CD14-positive monocyte (primary cell): ENCODE measurements around the gene NKPD1. TPM values are rescaled to one million over a fixed set of nuclear protein-coding genes. Genes with fewer than 3 reads are reported as not detected.

Source experiments
- DNase-seq, 3 donors: peaks; one replicate each; pipeline ENCODE4 v3.0.0-alpha.2; 2011 to 2022
- H2AFZ ChIP-seq: 2 replicates; pipeline ENCODE4 v1.6.0; 2012; ENCODE audit warnings: mild to moderate bottlenecking, low read depth, low read length, inconsistent platforms; ENCODE audit not compliant: insufficient read depth, poor library complexity, severe bottlenecking
- H3K27ac ChIP-seq, 2 donors: 1 replicate in 1 of 2; 2 replicates in 1 of 2; pipeline ENCODE4 v1.5.1; 2012 to 2013; ENCODE audit warnings: low read length in 2 of 2, control low read depth in 1 of 2, inconsistent platforms in 1 of 2, low read depth in 1 of 2, mild to moderate bottlenecking in 1 of 2
- H3K27me3 ChIP-seq, 2 donors: one replicate each; pipeline versions ENCODE4 v1.6.0 to v1.6.1; 2011 to 2013; ENCODE audit warnings: low read length in 2 of 2; ENCODE audit not compliant: control insufficient read depth in 2 of 2, insufficient read depth in 2 of 2
- H3K36me3 ChIP-seq, 2 donors: replicated peaks in 1 of 2; 1 replicate in 1 of 2; 2 replicates in 1 of 2; pipeline versions ENCODE4 v1.5.1 to v1.6.1; 2012 to 2013; ENCODE audit warnings: low read length in 2 of 2, control low read depth in 1 of 2, inconsistent platforms in 1 of 2, mild to moderate bottlenecking in 1 of 2; ENCODE audit not compliant: insufficient read depth in 2 of 2, control insufficient read depth in 1 of 2
- H3K4me1 ChIP-seq, 2 donors: 1 replicate in 1 of 2; 2 replicates in 1 of 2; pipeline versions ENCODE4 v1.5.1 to v1.6.1; 2012 to 2013; ENCODE audit warnings: low read length in 2 of 2, control low read depth in 1 of 2, inconsistent platforms in 1 of 2, mild to moderate bottlenecking in 1 of 2, moderate library complexity in 1 of 2; ENCODE audit not compliant: insufficient read depth in 2 of 2, control insufficient read depth in 1 of 2
- H3K4me2 ChIP-seq: replicated peaks from 2 replicates; pipeline ENCODE3; 2012; ENCODE audit warnings: low read length, moderate library complexity, mild to moderate bottlenecking; ENCODE audit not compliant: poor library complexity, severe bottlenecking; ENCODE audit errors: extremely low read depth
- H3K4me3 ChIP-seq, 3 experiments: fragments of 200-600 bp in 1 of 3; sonication (generic) in 1 of 3; replicated peaks in 1 of 3; 1 replicate in 2 of 3; 2 replicates in 1 of 3; pipeline ENCODE4 v1.5.1; 2011 to 2013; ENCODE audit warnings: low read length in 3 of 3, mild to moderate bottlenecking in 3 of 3, control low read depth in 2 of 3, low read depth in 2 of 3, inconsistent platforms in 1 of 3, moderate library complexity in 1 of 3
- H3K79me2 ChIP-seq: 2 replicates; pipeline ENCODE4 v1.6.0; 2012; ENCODE audit warnings: mild to moderate bottlenecking, control low read depth, inconsistent platforms, low read length, moderate library complexity; ENCODE audit not compliant: insufficient read depth
- H3K9ac ChIP-seq: 2 replicates; pipeline ENCODE4 v1.6.0; 2017; ENCODE audit warnings: low read length, mild to moderate bottlenecking; ENCODE audit not compliant: insufficient read depth, poor library complexity, severe bottlenecking
- H3K9me3 ChIP-seq, 2 donors: replicated peaks in 1 of 2; 1 replicate in 1 of 2; 2 replicates in 1 of 2; pipeline versions ENCODE4 v1.5.1 to v1.6.1; 2012 to 2013; ENCODE audit warnings: low read length in 2 of 2, control low read depth in 1 of 2; ENCODE audit not compliant: control insufficient read depth in 1 of 2, insufficient read depth in 1 of 2
- H4K20me1 ChIP-seq: 2 replicates; pipeline ENCODE4 v1.6.0; 2012; ENCODE audit warnings: mild to moderate bottlenecking, low read length, control low read depth, moderate library complexity; ENCODE audit not compliant: insufficient read depth
- H3K27ac Mint-ChIP-seq, 7 donors: one replicate each; pipeline ENCODE4 v1.8.0; 2020; ENCODE audit warnings: mild to moderate bottlenecking in 7 of 7, mixed read lengths in 7 of 7, moderate library complexity in 6 of 7, inconsistent platforms in 2 of 7
- H3K27me3 Mint-ChIP-seq, 3 donors: one replicate each; pipeline ENCODE4 v1.8.0; 2021 to 2022; ENCODE audit warnings: low read depth in 3 of 3, mild to moderate bottlenecking in 3 of 3, mixed read lengths in 3 of 3, moderate library complexity in 3 of 3, inconsistent platforms in 1 of 3
- H3K36me3 Mint-ChIP-seq, 2 donors: one replicate each; pipeline ENCODE4 v1.8.0; 2020; ENCODE audit warnings: mixed read lengths in 2 of 2, inconsistent platforms in 1 of 2, mild to moderate bottlenecking in 1 of 2
- H3K4me1 Mint-ChIP-seq: one replicate; pipeline ENCODE4 v1.8.0; 2020; ENCODE audit warnings: mild to moderate bottlenecking, mixed read lengths
- H3K4me3 Mint-ChIP-seq, 2 donors: one replicate each; pipeline ENCODE4 v1.8.0; 2020; ENCODE audit warnings: mild to moderate bottlenecking in 2 of 2, mixed read lengths in 2 of 2, moderate library complexity in 1 of 2
- H3K9me3 Mint-ChIP-seq, 7 donors: one replicate each; pipeline ENCODE4 v1.8.0; 2020 to 2022; ENCODE audit warnings: mixed read lengths in 7 of 7, mild to moderate bottlenecking in 6 of 7, moderate library complexity in 6 of 7, inconsistent platforms in 2 of 7
- CTCF ChIP-seq: fragments of 200-600 bp; IDR thresholded peaks from one replicate; pipeline ENCODE4 v1.8.0; 2022; ENCODE audit warnings: antibody characterized with exemption, mild to moderate bottlenecking
- WGBS: methylation state at CpG from one replicate; pipeline ENCODE4 v1.1.5; 2013; ENCODE audit warnings: missing lambda C conversion rate; ENCODE audit not compliant: insufficient coverage; 5-methylcytosine and 5-hydroxymethylcytosine counted together
- intact Hi-C, 2 donors: fragments of 100-400 bp; cut with micrococcal nuclease; formaldehyde crosslinking; loops; one replicate each; pipeline versions ENCODE4 v1.15.0 to v1.15.1; 2023
- polyA plus RNA-seq, 3 donors: library from polyadenylated mRNA; depleted of rRNA in 1 of 3; unstranded in 2 of 3; stranded (reverse) in 1 of 3; fragments of 300-500 nt in 2 of 3; fragments of >200 nt in 1 of 3; fragmentation: Illumina TruSeq in 2 of 3; gene quantifications; 1 replicate in 2 of 3; 2 replicates in 1 of 3; pipeline ENCODE4 v1.2.3, GENCODE V29; 2012 to 2021

NKPD1 gene
- polyA plus RNA-seq, 3 donors = 0.11 TPM; not detected in 2

DNA sequence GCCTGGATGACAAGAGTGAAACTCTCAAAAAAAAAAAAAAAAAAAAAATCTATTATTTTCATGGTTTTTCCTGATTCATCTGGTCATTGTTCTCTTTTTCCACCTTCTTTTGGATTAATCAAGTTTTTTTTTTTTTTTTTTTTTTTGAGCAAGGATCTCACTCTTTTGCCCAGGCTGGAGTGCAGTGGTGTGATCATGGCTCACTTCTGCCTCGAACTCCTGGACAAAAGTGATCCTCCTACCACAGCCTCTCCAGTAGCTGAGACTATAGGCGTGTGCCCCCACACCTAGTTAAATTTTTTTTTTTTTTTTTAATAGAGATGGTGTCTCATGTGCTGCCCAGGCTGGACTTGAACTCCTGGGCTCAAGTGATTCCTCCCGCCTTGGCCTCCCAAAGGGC, 45.5 kb upstream of the NKPD1 start:
- peaks cover 0 to 2% of the 10 kb centered on the region in 2 donors for H3K4me1 ChIP-seq
- peaks cover 0 to 9% of the 10 kb centered on the region in 2 donors for H3K27me3 ChIP-seq
- H3K4me1 Mint-ChIP-seq = peaks cover 11% of the 10 kb centered on the region
- no peak overlapping the region for H2AFZ ChIP-seq
- H4K20me1 ChIP-seq = no peaks in the 10 kb centered on the region
- H3K9me3 ChIP-seq = no peaks in the 10 kb centered on the region
- no peaks in the 10 kb centered on the region for H3K79me2 ChIP-seq
- peaks cover 5 to 18% (median 14%) of the 10 kb centered on the region in 3 donors for H3K27me3 Mint-ChIP-seq
- no peak overlapping the region for H3K27ac ChIP-seq
- no peak for DNase-seq
- no peak overlapping the region for H3K27ac Mint-ChIP-seq
- H3K36me3 Mint-ChIP-seq = no peaks in the 10 kb centered on the region
- WGBS = no CpG with 5 or more reads among the region's 3 CpGs
- H3K36me3 ChIP-seq = no peaks in the 10 kb centered on the region
- TF ChIP-seq CTCF = no peak
- H3K9me3 Mint-ChIP-seq = peaks cover 0 to 2% (median 0%) of the 10 kb centered on the region in 7 donors
- intact Hi-C loops = no loop called here
- no peak overlapping the region for H3K4me3 ChIP-seq
- H3K4me3 Mint-ChIP-seq = no peak overlapping the region
- no peak overlapping the region for H3K9ac ChIP-seq
- no peak overlapping the region for H3K4me2 ChIP-seq

- Histone ChIP-seq H3K27me3 (peaks cover 0 to 4% of the 10 kb centered on the region in 2 donors), H3K4me2 (no peak overlapping the region), H2AFZ (no peak overlapping the region), H3K9ac (no peak overlapping the region), H3K27ac (no peak overlapping the region), H4K20me1 (no peaks in the 10 kb centered on the region), H3K9me3 (no peaks in the 10 kb centered on the region), H3K36me3 (no peaks in the 10 kb centered on the region), H3K4me1 (no peaks in the 10 kb centered on the region), H3K79me2 (no peaks in the 10 kb centered on the region), H3K4me3 (no peak overlapping the region)
- no peak overlapping the region for H3K27ac Mint-ChIP-seq
- peaks cover 0 to 13% (median 9%) of the 10 kb centered on the region in 3 donors for H3K27me3 Mint-ChIP-seq
- 100% methylated on average over 1 of the region's 12 CpGs for WGBS
- intact Hi-C loops = no loop called here
- no peak overlapping the region for H3K4me3 Mint-ChIP-seq
- H3K9me3 Mint-ChIP-seq = peaks cover 0 to 2% (median 0%) of the 10 kb centered on the region in 7 donors
- peaks cover 7% of the 10 kb centered on the region for H3K4me1 Mint-ChIP-seq
- no peak for DNase-seq
- TF ChIP-seq CTCF = no peak
- H3K36me3 Mint-ChIP-seq = no peaks in the 10 kb centered on the region
These were observed 45.0 kb upstream of the NKPD1 start for GRCh38 chr19:45205810-45206209.
